ENCODE results near the gene CEP170B.
A peak's percentile ranks its signal among the peaks of the same experiment; 100 is the strongest.
"Not testable (repeated sequence)": the region's sequence is repeated elsewhere in the genome, so short reads cannot be mapped to it uniquely, and the experiment has no call there.

The CEP170B gene

GRCh38 chr14:104856869-104857860, 7.9 kb upstream of the CEP170B start:
- peaks cover 5% of the 10 kb centered on the region for H3K4me1 ChIP-seq (ENCODE audit: insufficient read depth, insufficient read length)
- DNase-seq (ENCODE audit: low read depth, low spot score): no peak
- H3K4me3 ChIP-seq (ENCODE audit: insufficient read length, low read depth): no peak overlapping the region
- H3K27me3 ChIP-seq (ENCODE audit: insufficient read depth, insufficient read length): peaks cover under 1% of the 10 kb centered on the region
- no peak overlapping the region for H3K9ac ChIP-seq (ENCODE audit: insufficient read length, low read depth)
- H3K36me3 ChIP-seq (ENCODE audit: insufficient read depth, insufficient read length, low read length): no peaks in the 10 kb centered on the region
- TF ChIP-seq ZNF274 (IDR thresholded peaks at IDR 0.05; ENCODE audit: low read depth, low read length) (no peak), SUZ12 (IDR thresholded peaks at IDR 0.05; ENCODE audit: extremely low read depth, insufficient read depth, insufficient read length) (no peak), YY1 (IDR thresholded peaks at IDR 0.05; ENCODE audit: insufficient read depth, insufficient read length) (no peak)
- H3K9me3 ChIP-seq (ENCODE audit: insufficient read depth, low read length): no peaks in the 10 kb centered on the region; the same call in 1 of the 2 replicates

GRCh38 chr14:104857931-104858330, 7.1 kb upstream of the CEP170B start:
- not testable (repeated sequence) for H3K9ac ChIP-seq (ENCODE audit: insufficient read length, low read depth); H3K4me1 ChIP-seq (ENCODE audit: insufficient read depth, insufficient read length); H3K27me3 ChIP-seq (ENCODE audit: insufficient read depth, insufficient read length); H3K36me3 ChIP-seq (ENCODE audit: insufficient read depth, insufficient read length, low read length); H3K4me3 ChIP-seq (ENCODE audit: insufficient read length, low read depth); DNase-seq (ENCODE audit: low read depth, low spot score); H3K9me3 ChIP-seq (ENCODE audit: insufficient read depth, low read length)

- Histone ChIP-seq H3K9me3 (ENCODE audit: insufficient read depth, low read length) (no peaks in the 10 kb centered on the region; the same call in 1 of the 2 replicates), H3K27me3 (ENCODE audit: insufficient read depth, insufficient read length) (peaks cover 15% of the 10 kb centered on the region), H3K9ac (ENCODE audit: insufficient read length, low read depth) (no peak overlapping the region), H3K4me3 (ENCODE audit: insufficient read length, low read depth) (no peak overlapping the region), H3K4me1 (ENCODE audit: insufficient read depth, insufficient read length) (peaks cover 7% of the 10 kb centered on the region), H3K36me3 (ENCODE audit: insufficient read depth, insufficient read length, low read length) (peaks cover 4% of the 10 kb centered on the region)
- no peak for DNase-seq (ENCODE audit: low read depth, low spot score)
- no peak for TF ChIP-seq ZNF274 (IDR thresholded peaks at IDR 0.05; ENCODE audit: low read depth, low read length)
- no peak for TF ChIP-seq SUZ12 (IDR thresholded peaks at IDR 0.05; ENCODE audit: extremely low read depth, insufficient read depth, insufficient read length)
These were observed 6.1 kb upstream of the CEP170B start for GRCh38 chr14:104858811-104859426.

- Histone ChIP-seq H3K4me3 (ENCODE audit: insufficient read length, low read depth) (no peak overlapping the region), H3K9me3 (ENCODE audit: insufficient read depth, low read length) (no peaks in the 10 kb centered on the region; the same call in 1 of the 2 replicates), H3K27me3 (ENCODE audit: insufficient read depth, insufficient read length) (peaks cover 24% of the 10 kb centered on the region), H3K9ac (ENCODE audit: insufficient read length, low read depth) (no peak overlapping the region), H3K36me3 (ENCODE audit: insufficient read depth, insufficient read length, low read length) (peaks cover 4% of the 10 kb centered on the region), H3K4me1 (ENCODE audit: insufficient read depth, insufficient read length) (peaks cover 7% of the 10 kb centered on the region)
- TF ChIP-seq YY1 (IDR thresholded peaks at IDR 0.05; ENCODE audit: insufficient read depth, insufficient read length) (no peak), SUZ12 (IDR thresholded peaks at IDR 0.05; ENCODE audit: extremely low read depth, insufficient read depth, insufficient read length) (no peak), ZNF274 (IDR thresholded peaks at IDR 0.05; ENCODE audit: low read depth, low read length) (no peak)
- no peak for DNase-seq (ENCODE audit: low read depth, low spot score)
These were observed 5.2 kb upstream of the CEP170B start for GRCh38 chr14:104859900-104860299.

- Histone ChIP-seq H3K4me3 (ENCODE audit: insufficient read length, low read depth) (no peak overlapping the region), H3K36me3 (ENCODE audit: insufficient read depth, insufficient read length, low read length) (peaks cover 4% of the 10 kb centered on the region), H3K4me1 (ENCODE audit: insufficient read depth, insufficient read length) (peaks cover 7% of the 10 kb centered on the region), H3K9ac (ENCODE audit: insufficient read length, low read depth) (no peak overlapping the region), H3K9me3 (ENCODE audit: insufficient read depth, low read length) (no peaks in the 10 kb centered on the region; the same call in 1 of the 2 replicates), H3K27me3 (ENCODE audit: insufficient read depth, insufficient read length) (peaks cover 24% of the 10 kb centered on the region)
- DNase-seq (ENCODE audit: low read depth, low spot score): no peak
- TF ChIP-seq SUZ12 (IDR thresholded peaks at IDR 0.05; ENCODE audit: extremely low read depth, insufficient read depth, insufficient read length): no peak
- TF ChIP-seq ZNF274 (IDR thresholded peaks at IDR 0.05; ENCODE audit: low read depth, low read length): no peak
- no peak for TF ChIP-seq YY1 (IDR thresholded peaks at IDR 0.05; ENCODE audit: insufficient read depth, insufficient read length)
These were observed 4.7 kb upstream of the CEP170B start for GRCh38 chr14:104860414-104860813.

- H3K9ac ChIP-seq (ENCODE audit: insufficient read length, low read depth): no peak overlapping the region
- H3K4me3 ChIP-seq (ENCODE audit: insufficient read length, low read depth): no peak overlapping the region
- H3K36me3 ChIP-seq (ENCODE audit: insufficient read depth, insufficient read length, low read length): peaks cover 10% of the 10 kb centered on the region
- H3K27me3 ChIP-seq (ENCODE audit: insufficient read depth, insufficient read length): peaks cover 42% of the 10 kb centered on the region
- DNase-seq (ENCODE audit: low read depth, low spot score): no peak
- H3K9me3 ChIP-seq (ENCODE audit: insufficient read depth, low read length): no peaks in the 10 kb centered on the region; the same call in 1 of the 2 replicates
- TF ChIP-seq YY1 (IDR thresholded peaks at IDR 0.05; ENCODE audit: insufficient read depth, insufficient read length): no peak
- TF ChIP-seq SUZ12 (IDR thresholded peaks at IDR 0.05; ENCODE audit: extremely low read depth, insufficient read depth, insufficient read length): no peak
- TF ChIP-seq ZNF274 (IDR thresholded peaks at IDR 0.05; ENCODE audit: low read depth, low read length): no peak
- peaks cover 16% of the 10 kb centered on the region for H3K4me1 ChIP-seq (ENCODE audit: insufficient read depth, insufficient read length)
These were observed 1.8 kb upstream of the CEP170B start for GRCh38 chr14:104863131-104863862.

- TF ChIP-seq ZNF274 (IDR thresholded peaks at IDR 0.05; ENCODE audit: low read depth, low read length): no peak
- no peak for TF ChIP-seq YY1 (IDR thresholded peaks at IDR 0.05; ENCODE audit: insufficient read depth, insufficient read length)
- no peak for TF ChIP-seq SUZ12 (IDR thresholded peaks at IDR 0.05; ENCODE audit: extremely low read depth, insufficient read depth, insufficient read length)
- peak overlapping the region; percentile 65 for H3K4me3 ChIP-seq (ENCODE audit: insufficient read length, low read depth)
- peaks cover 14% of the 10 kb centered on the region for H3K36me3 ChIP-seq (ENCODE audit: insufficient read depth, insufficient read length, low read length)
- no peaks in the 10 kb centered on the region; the same call in 1 of the 2 replicates for H3K9me3 ChIP-seq (ENCODE audit: insufficient read depth, low read length)
- peaks cover 16% of the 10 kb centered on the region for H3K4me1 ChIP-seq (ENCODE audit: insufficient read depth, insufficient read length)
- no peak for DNase-seq (ENCODE audit: low read depth, low spot score)
- peak overlapping the region; percentile 81 for H3K9ac ChIP-seq (ENCODE audit: insufficient read length, low read depth)
- peaks cover 42% of the 10 kb centered on the region for H3K27me3 ChIP-seq (ENCODE audit: insufficient read depth, insufficient read length)
These were observed 1.2 kb upstream of the CEP170B start for GRCh38 chr14:104863923-104864266.
